ENCODE measurements around the gene VPS39. TPM values are rescaled to one million over a fixed set of nuclear protein-coding genes. Genes with fewer than 3 reads are reported as not detected.

VPS39 gene
- total and polyA plus RNA-seq, 2 donors (not counting 3 experiments of a cell fraction or from before 2014, with no cell fraction given), result 56.5 to 56.7 TPM

DNA sequence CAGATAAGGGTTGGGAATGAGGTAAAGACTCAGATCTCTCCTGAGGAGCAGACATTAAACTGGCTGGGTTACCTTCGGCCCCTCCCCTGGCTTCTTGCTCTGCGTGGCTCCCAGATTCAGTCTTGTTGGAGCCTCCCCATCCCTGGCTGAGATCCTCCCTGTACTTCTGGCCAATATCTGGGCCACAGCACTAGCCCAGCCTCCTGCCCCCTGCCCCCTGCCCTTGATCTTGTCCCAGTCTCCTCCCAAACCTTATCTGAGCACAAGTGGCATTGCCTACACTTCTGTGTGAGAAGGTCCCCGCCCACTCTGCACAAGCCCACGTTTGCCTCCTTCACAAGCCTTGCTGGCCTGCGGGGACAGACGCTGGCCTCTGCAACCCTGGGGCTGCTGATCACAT, 68.5 kb downstream of the VPS39 start:
- dilution Hi-C loops (cut with MboI; ENCODE audit: extremely low pct_ligation_motif_present, low sequenced_read_pairs) (no loop called here), intact Hi-C loops (cut with micrococcal nuclease) (no loop called here)
- Histone ChIP-seq H3K9me1 (replicated peaks; ENCODE audit: control insufficient read depth, extremely low read depth, insufficient read depth, low read length) (no peaks in the 10 kb centered on the region), H2AFZ (ENCODE audit: low read depth, low read length) (no peak overlapping the region), H3K36me3 (ENCODE audit: control insufficient read depth in 2 of 2, extremely low read depth in 1 of 2, insufficient read depth in 2 of 2, low read length in 2 of 2) (no peaks in the 10 kb centered on the region), H3K9ac (replicated peaks; ENCODE audit: extremely low read depth, insufficient read depth, low read length) (no peak overlapping the region), H3K27me3 (ENCODE audit: control insufficient read depth in 2 of 2, insufficient read depth in 2 of 2, low read length in 2 of 2) (peaks cover 4 to 8% of the 10 kb centered on the region in 2 experiments), H3K4me3 (replicated peaks in 1 of 3; ENCODE audit: insufficient read depth in 1 of 3, low read depth in 1 of 3, low read length in 3 of 3) (no peak overlapping the region), H3K27ac (ENCODE audit: insufficient read depth, low read depth, low read length) (no peak overlapping the region), H3K9me3 (replicated peaks; ENCODE audit: control insufficient read depth, insufficient read depth, low read length) (no peaks in the 10 kb centered on the region), H3K79me2 (ENCODE audit: control insufficient read depth, insufficient read depth, low read length) (no peaks in the 10 kb centered on the region), H3K4me1 (ENCODE audit: control insufficient read depth, extremely low read depth, insufficient read depth, low read length) (no peaks in the 10 kb centered on the region), H4K20me1 (replicated peaks; ENCODE audit: control insufficient read depth, extremely low read depth, insufficient read depth, low read length) (no peaks in the 10 kb centered on the region), H3K4me2 (ENCODE audit: insufficient read depth, low read length) (no peak overlapping the region)
- BruUV-seq (replicated peaks), result no TSS peak
- POLR2A ChIA-PET, result no interaction called here
- FAIRE-seq (no peak), DNase-seq (ENCODE audit: low read depth, low spot score) (no peak)
- CTCF ChIA-PET, result interaction anchor here (0.7 to 3.2 kb wide), 8 partner anchors 8 to 246 kb away, joined by 3 to 56 read pairs (median 10); no protein-coding TSS in a partner anchor
- TF ChIP-seq POLR2A (IDR thresholded peaks at IDR 0.05; ENCODE audit: low read depth, low read length) (no peak), FOS (IDR thresholded peaks at IDR 0.05; ENCODE audit: borderline replicate concordance, insufficient read depth, low read length) (no peak), MYC (IDR thresholded peaks at IDR 0.05; ENCODE audit: low read depth, low read length) (no peak), EZH2 (IDR thresholded peaks at IDR 0.05; ENCODE audit: borderline replicate concordance, low read depth, low read length, severe bottlenecking) (no peak), GATA2 (IDR thresholded peaks at IDR 0.05; ENCODE audit: insufficient read depth, insufficient read length, low read depth, low read length) (no peak), JUN (IDR thresholded peaks at IDR 0.05; ENCODE audit: borderline replicate concordance, insufficient read depth, insufficient read length, low read depth) (no peak), POLR2AphosphoS5 (IDR thresholded peaks at IDR 0.05; ENCODE audit: insufficient read depth, low read depth, low read length) (no peak)
- TF ChIP-seq, protein P1, sequence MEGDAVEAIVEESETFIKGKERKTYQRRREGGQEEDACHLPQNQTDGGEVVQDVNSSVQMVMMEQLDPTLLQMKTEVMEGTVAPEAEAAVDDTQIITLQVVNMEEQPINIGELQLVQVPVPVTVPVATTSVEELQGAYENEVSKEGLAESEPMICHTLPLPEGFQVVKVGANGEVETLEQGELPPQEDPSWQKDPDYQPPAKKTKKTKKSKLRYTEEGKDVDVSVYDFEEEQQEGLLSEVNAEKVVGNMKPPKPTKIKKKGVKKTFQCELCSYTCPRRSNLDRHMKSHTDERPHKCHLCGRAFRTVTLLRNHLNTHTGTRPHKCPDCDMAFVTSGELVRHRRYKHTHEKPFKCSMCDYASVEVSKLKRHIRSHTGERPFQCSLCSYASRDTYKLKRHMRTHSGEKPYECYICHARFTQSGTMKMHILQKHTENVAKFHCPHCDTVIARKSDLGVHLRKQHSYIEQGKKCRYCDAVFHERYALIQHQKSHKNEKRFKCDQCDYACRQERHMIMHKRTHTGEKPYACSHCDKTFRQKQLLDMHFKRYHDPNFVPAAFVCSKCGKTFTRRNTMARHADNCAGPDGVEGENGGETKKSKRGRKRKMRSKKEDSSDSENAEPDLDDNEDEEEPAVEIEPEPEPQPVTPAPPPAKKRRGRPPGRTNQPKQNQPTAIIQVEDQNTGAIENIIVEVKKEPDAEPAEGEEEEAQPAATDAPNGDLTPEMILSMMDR (IDR thresholded peaks at IDR 0.05; ENCODE audit: extremely low read depth in 1 of 2, insufficient read depth in 1 of 2, low read depth in 1 of 2, low read length in 2 of 2), result no peak
- TF ChIP-seq, protein P2, sequence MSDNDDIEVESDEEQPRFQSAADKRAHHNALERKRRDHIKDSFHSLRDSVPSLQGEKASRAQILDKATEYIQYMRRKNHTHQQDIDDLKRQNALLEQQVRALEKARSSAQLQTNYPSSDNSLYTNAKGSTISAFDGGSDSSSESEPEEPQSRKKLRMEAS (IDR thresholded peaks at IDR 0.05; ENCODE audit: insufficient read depth, insufficient read length), result no peak
